HTR-8/SVneo (cell line): Measurements from ENCODE around the gene ADAM19.

Experiments
- DNase-seq: peaks from one replicate; pipeline ENCODE4 v3.0.0; 2011; ENCODE audit warnings: low spot score, mixed read lengths; ENCODE audit not compliant: insufficient read length
- FAIRE-seq: peaks from 2 replicates; lab custom pipeline; 2011; peaks lifted over from hg19 to GRCh38; lab: Jason Lieb, UNC

Gene ADAM19

DNA sequence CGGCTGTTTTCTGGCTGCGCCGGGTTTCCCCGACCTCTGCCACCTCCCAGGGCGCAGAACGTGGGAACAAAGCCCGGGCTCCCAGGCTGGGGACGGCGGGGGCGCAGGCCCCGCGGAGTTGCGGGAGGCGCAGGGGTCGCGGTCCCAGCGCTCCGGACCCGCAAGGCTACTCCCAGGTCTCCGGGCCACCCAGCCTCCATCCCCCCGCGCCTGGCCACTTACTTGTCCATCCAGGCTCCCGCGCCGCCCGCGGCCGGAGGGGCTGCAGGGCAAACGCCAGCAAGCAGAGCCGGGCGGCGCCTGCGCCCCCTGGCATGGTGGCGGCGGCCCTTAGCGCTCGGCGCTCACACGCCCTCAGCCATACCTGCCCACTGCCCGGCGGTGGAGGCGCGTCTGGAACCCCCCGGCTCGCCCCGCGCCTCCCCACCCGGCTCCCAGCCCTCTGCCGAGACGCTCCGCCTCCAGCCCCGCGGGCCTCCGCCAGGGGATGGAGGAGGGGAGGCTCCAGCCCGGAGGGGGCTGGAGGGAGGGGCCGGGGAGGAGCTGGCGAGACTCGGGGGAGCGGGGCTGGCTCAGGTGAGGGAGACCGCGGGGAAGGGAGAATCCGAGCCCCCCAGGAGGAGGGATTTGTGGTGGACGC lies at the start of gene ADAM19:
Gene ADAM19, minus strand, starts transcription at position 395 of the 640 bp plus-strand sequence. Its CDS starts 79 bp downstream, at position 316.
- DNase-seq (peak; percentile 82), FAIRE-seq (no peak)

GRCh38 chr5:157624144-157624543 lies 48.6 kb upstream of the ADAM19 start:
- no peak for DNase-seq
- FAIRE-seq: no peak

DNA sequence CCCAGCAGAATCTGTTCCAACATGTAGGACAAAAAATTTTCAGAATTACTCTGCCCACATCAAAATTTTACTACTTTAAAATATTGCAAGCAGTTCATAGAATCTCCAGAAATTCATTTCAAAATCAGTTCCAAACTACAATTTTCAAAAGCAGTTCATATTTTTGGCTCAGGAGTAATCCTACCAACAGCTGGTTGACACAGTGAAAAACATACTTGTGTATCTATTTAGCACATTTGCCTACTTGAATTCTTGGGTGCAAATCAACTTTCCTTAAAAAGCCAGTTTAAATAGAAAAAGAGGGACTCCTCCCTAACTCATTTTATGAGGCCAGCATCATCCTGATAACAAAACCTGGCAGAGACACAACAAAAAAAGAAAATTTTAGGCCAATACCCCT lies 45.2 kb upstream of the ADAM19 start:
- FAIRE-seq: no peak
- no peak for DNase-seq

DNA sequence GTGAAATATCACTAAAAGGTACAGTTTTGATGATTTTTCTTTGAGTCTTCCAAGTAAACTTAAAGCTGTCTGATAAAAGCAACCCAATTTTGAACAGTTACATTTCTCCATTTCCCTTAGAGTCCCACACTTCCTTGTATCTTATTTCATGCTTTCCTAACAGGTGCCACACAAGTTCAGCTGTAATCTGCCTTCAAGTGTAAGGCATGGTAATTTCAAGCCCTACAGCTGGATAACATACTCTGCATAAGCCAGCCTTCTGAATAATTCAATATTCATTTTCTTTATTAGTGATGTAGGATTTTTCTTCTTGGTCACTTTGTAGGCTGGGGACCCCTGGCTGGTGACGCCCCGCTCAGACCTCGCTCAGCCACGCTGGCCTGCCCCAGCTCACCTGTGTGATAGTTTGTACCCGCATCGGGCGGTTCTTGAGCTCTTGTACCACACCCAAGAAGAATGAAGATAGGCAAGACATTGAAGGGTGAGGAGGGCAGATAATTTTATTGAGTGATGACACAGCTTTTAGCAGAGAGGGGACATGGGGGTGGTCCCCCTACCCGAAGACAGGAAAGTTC lies 42.7 kb upstream of the ADAM19 start:
- no peak for DNase-seq
- no peak for FAIRE-seq

DNA sequence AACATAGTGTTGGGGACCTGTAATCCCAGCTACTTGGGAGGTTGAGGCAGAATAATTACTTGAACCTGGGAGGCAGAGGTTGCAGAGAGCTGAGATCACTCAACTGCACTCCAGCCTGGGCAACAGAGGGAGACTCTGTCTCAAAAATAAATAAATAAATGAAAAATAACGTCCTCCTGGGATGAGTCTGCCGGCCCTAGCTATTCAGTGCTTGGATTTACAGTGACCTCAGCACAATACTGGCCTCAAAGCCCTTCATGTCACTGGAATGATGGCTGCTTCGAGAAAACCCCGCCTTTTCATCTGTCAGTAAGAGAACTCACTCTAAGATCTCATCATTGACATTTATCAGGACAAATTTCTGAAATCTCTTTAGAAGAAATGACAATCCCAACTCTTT lies 41.2 kb upstream of the ADAM19 start:
- DNase-seq (no peak), FAIRE-seq (no peak)

- no peak for FAIRE-seq
- DNase-seq: no peak
Measured at GRCh38 chr5:157613385-157614245, 38.0 kb upstream of the ADAM19 start.

GRCh38 chr5:157612581-157612980 lies 37.0 kb upstream of the ADAM19 start:
- FAIRE-seq (no peak), DNase-seq (no peak)

- DNase-seq (peak; percentile 48), FAIRE-seq (peak; percentile 4)
Measured at GRCh38 chr5:157611571-157612476, 36.2 kb upstream of the ADAM19 start.

DNA sequence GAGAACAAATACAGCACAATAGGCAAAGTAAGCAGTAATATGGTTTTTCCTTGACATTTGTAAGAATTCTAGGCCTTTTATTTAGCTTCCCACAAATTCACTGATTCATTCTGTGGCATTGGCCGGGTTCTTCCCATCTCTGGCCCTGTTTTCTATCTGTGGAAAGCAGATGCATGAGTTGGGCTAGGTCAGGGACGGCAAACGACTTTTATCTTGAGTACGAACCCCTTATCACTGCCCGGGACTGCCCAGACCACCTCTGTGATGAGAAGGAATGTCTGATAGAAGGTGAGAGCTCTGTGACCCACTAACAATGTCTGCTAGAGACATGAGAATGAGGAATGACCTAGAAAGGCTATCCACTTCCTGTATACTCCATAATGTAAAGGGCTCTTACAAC lies 35.4 kb upstream of the ADAM19 start:
- FAIRE-seq (no peak), DNase-seq (no peak)

GRCh38 chr5:157608972-157609565 lies 33.5 kb upstream of the ADAM19 start:
- FAIRE-seq (no peak), DNase-seq (no peak)

DNA sequence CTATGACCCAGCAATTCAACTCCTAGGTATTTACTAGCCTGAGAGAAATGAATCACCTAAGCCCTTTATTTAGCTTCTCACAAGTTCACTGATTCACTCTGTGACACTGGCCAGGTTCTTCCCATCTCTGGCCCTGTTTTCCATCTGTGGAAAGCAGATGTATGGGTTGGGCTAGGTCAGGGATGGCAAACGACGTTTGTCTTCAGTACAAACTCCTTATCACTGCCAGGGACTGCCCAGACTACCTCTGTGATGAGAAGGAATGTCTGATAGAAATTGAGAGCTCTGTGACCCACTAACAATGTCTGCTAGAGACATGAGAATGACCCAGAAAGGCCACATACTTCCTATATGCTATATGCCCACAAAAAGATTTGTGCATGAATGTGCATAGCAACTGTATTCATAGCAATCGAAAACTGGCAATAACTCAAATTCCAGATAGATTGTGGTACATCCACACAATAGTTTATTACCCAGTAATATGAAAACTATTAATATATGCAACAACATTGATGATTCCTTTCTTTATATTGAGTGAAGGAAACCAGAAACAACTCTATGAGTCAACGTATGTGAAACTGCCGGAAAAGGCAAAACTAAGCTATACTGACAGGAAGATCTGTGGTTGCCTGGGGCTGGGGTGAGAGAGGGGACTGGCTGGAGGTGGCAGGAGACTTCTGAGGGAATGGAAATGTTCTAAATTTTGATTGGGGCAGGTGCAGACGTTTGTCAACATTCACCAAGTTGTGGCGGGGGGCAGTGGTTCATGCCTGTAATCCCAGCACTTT lies 32.0 kb upstream of the ADAM19 start:
- DNase-seq: no peak
- FAIRE-seq: no peak

DNA sequence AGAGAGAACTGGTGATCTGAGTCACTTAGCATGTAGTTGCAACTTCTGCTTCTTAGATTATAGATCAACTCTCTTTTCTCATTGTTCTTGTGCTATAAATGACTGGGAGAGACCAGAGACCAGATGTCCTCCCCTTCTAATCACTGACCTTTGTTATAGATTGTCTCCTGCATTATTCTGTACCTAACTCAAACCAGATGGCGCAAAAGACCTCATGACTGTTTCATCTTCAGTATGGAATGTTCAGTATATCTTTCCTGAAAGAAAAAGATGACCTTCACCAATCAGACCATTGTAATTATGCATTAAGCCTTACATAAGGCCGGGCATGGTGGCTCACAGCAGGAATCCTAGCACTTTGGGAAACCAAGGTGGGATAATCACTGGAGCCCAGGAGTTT lies 30.5 kb upstream of the ADAM19 start:
- DNase-seq: no peak

GRCh38 chr5:157603333-157604190 lies 28.0 kb upstream of the ADAM19 start:
- FAIRE-seq (peak; percentile 80), DNase-seq (peak; percentile 69)

More for the DNA sequence above, 30.5 kb upstream of the ADAM19 start:
- FAIRE-seq: no peak

- DNase-seq: no peak
- FAIRE-seq: peak; percentile 60
Measured at GRCh38 chr5:157602505-157602904, 26.9 kb upstream of the ADAM19 start.

GRCh38 chr5:157600252-157600651 lies 24.7 kb upstream of the ADAM19 start:
- DNase-seq: no peak
- no peak for FAIRE-seq

- no peak for FAIRE-seq
Measured at GRCh38 chr5:157599565-157599964, 24.0 kb upstream of the ADAM19 start.

DNA sequence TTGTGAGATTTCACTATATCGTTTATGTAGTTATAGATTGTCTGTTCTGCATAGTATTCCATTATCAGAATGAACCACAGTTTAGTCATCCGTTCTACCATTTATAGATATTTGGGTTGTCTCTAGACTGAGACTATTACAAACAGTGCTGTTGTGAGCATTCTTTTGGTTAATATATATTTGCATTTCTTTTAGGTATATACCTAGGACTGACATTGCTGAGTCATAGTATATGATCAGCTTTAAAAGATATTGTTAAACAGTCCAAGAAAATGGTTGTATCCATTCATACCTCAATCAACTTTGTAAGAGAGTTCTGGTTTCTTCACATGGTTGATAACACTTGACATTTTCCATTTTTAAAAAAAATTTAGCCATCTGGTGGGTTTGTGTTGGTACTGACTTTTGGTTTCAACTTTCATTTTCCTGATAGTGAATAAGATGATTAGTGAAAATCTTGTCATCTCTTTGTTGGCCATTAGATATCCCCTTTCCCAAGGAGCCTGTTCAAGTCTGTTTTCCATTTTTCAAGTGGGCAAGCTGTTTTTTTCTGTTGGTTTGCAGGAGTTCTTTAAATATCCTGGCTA lies 22.9 kb upstream of the ADAM19 start:
- FAIRE-seq: no peak

More at GRCh38 chr5:157599565-157599964, 24.0 kb upstream of the ADAM19 start:
- no peak for DNase-seq

DNA sequence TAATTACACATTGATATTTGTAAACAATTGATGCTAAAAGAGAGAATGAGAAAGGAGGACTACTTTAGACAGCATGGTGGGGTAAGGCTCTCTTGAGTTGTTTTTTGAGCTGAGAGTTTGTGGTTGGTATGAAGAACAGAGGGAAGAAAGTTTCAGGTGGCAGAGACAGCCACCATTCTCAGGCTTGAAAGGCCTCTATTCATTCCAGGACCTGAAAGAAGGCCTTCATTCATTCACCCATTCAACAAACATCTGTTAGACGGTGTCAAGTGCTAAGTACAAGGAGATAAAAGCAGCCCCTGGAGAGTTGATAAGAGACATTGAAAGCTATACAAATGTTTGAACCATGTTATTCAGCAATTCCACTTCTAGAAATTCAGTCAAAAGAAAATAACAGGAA lies 21.7 kb upstream of the ADAM19 start:
- DNase-seq (no peak), FAIRE-seq (no peak)

More for the DNA sequence above, 22.9 kb upstream of the ADAM19 start:
- DNase-seq: no peak
